Measurements from ENCODE around the gene NCK1.

NCK1 gene

DNA sequence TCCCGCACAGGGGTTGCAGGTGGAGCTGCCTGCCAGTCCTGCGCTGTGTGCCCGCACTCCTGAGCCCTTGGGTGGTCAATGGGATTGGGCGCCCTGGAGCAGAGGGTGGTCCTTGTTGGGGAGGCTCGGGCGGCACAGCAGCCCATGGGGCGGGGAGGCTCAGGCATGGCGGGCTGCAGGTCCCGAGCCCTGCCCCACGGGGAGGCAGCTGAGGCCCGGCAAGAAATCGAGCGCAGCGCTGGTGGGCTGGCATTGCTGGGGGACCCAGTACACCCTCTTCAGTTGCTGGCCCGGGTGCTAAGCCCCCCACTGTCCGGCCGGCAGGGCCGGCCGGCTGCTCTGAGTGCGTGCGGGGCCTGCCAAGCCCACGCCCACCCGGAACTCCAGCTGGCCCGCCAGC is 27.9 kb downstream of the NCK1 start:
- TF ChIP-seq ZFP30 (CRISPR knock-in tag; IDR thresholded peaks at IDR 0.05) (no peak), ESRRG (CRISPR knock-in tag; IDR thresholded peaks at IDR 0.05) (no peak), ZNF8 (CRISPR knock-in tag; IDR thresholded peaks at IDR 0.05) (no peak), BACH2 (CRISPR knock-in tag; IDR thresholded peaks at IDR 0.05; ENCODE audit: borderline replicate concordance) (no peak), ZNF565 (CRISPR knock-in tag; conservative IDR thresholded peaks at IDR 0.05; ENCODE audit: low read depth) (no peak), CSDC2 (CRISPR knock-in tag; IDR thresholded peaks at IDR 0.05) (no peak), ARNTL (CRISPR knock-in tag; IDR thresholded peaks at IDR 0.05; ENCODE audit: borderline replicate concordance, low read depth) (no peak), PPARA (CRISPR knock-in tag; IDR thresholded peaks at IDR 0.05; ENCODE audit: borderline replicate concordance) (no peak), GLIS3 (CRISPR knock-in tag; IDR thresholded peaks at IDR 0.05) (no peak)
- TF ChIP-seq, protein P1, sequence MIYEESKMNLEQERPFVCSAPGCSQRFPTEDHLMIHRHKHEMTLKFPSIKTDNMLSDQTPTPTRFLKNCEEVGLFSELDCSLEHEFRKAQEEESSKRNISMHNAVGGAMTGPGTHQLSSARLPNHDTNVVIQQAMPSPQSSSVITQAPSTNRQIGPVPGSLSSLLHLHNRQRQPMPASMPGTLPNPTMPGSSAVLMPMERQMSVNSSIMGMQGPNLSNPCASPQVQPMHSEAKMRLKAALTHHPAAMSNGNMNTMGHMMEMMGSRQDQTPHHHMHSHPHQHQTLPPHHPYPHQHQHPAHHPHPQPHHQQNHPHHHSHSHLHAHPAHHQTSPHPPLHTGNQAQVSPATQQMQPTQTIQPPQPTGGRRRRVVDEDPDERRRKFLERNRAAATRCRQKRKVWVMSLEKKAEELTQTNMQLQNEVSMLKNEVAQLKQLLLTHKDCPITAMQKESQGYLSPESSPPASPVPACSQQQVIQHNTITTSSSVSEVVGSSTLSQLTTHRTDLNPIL (CRISPR knock-in tag; IDR thresholded peaks at IDR 0.05; ENCODE audit: low read depth): no peak
- no peak for ATAC-seq

DNA sequence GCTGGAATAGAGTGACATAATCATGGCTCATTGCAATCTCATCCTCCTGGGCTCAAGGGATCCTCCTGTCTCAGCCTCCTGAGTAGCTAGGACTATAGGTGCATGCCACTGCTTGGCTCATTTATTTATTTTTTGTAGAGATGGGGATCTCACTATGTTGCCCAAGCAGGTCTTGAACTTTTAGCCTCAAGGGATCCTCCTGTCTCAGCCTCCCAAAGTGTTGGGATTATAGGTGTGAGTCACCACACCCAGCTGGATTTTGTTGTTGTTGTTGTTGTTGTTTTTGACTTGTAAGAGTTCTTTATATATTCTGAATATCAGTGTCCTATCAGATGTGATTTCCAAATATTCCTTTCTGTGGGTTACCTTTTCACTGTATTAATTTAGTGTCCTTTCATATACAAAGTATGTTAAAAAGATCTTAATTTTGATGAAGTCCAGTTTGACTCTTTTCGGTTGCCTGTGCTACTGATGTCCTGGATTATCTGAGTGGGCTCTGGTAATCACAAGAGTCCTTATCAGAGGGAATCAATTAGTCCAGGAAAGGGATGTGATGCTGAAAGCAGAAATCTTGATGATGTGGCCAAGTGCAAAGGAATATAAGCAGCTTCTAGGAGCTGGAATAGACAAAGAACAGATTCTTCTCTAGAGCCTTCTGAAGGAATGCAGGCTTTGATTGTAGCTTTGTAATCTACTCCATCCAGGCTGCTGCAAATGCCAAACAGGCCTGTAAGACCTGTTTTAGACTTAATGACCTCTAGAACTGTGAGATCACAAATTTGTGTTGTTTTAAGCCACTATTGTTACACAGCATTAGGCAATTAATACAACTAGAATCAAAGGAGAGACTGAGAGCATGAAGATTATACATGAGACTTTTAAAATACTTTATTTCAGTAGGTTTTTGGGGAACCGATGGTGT is 30.2 kb downstream of the NCK1 start:
- TF ChIP-seq ZFP3 (CRISPR knock-in tag; IDR thresholded peaks at IDR 0.05) (no peak), ZFP30 (CRISPR knock-in tag; IDR thresholded peaks at IDR 0.05) (no peak), RARB (CRISPR knock-in tag; IDR thresholded peaks at IDR 0.05) (no peak), OSR1 (CRISPR knock-in tag; IDR thresholded peaks at IDR 0.05) (no peak), ZNF8 (CRISPR knock-in tag; IDR thresholded peaks at IDR 0.05) (no peak), ARNTL (CRISPR knock-in tag; IDR thresholded peaks at IDR 0.05; ENCODE audit: borderline replicate concordance, low read depth) (no peak), ISL1 (CRISPR knock-in tag; IDR thresholded peaks at IDR 0.05) (no peak), BACH2 (CRISPR knock-in tag; IDR thresholded peaks at IDR 0.05; ENCODE audit: borderline replicate concordance) (no peak), CSDC2 (CRISPR knock-in tag; IDR thresholded peaks at IDR 0.05) (no peak), PPARA (CRISPR knock-in tag; IDR thresholded peaks at IDR 0.05; ENCODE audit: borderline replicate concordance) (no peak), GLIS3 (CRISPR knock-in tag; IDR thresholded peaks at IDR 0.05) (no peak), SNAI2 (CRISPR knock-in tag; IDR thresholded peaks at IDR 0.05) (no peak), TOX (CRISPR knock-in tag; IDR thresholded peaks at IDR 0.05; ENCODE audit: borderline replicate concordance) (no peak), TCF4 (CRISPR knock-in tag; IDR thresholded peaks at IDR 0.05; ENCODE audit: borderline replicate concordance) (no peak), ZC3H10 (CRISPR knock-in tag; IDR thresholded peaks at IDR 0.05) (no peak)
- TF ChIP-seq, protein P1 (CRISPR knock-in tag; IDR thresholded peaks at IDR 0.05; ENCODE audit: low read depth): no peak
- TF ChIP-seq, protein P2, sequence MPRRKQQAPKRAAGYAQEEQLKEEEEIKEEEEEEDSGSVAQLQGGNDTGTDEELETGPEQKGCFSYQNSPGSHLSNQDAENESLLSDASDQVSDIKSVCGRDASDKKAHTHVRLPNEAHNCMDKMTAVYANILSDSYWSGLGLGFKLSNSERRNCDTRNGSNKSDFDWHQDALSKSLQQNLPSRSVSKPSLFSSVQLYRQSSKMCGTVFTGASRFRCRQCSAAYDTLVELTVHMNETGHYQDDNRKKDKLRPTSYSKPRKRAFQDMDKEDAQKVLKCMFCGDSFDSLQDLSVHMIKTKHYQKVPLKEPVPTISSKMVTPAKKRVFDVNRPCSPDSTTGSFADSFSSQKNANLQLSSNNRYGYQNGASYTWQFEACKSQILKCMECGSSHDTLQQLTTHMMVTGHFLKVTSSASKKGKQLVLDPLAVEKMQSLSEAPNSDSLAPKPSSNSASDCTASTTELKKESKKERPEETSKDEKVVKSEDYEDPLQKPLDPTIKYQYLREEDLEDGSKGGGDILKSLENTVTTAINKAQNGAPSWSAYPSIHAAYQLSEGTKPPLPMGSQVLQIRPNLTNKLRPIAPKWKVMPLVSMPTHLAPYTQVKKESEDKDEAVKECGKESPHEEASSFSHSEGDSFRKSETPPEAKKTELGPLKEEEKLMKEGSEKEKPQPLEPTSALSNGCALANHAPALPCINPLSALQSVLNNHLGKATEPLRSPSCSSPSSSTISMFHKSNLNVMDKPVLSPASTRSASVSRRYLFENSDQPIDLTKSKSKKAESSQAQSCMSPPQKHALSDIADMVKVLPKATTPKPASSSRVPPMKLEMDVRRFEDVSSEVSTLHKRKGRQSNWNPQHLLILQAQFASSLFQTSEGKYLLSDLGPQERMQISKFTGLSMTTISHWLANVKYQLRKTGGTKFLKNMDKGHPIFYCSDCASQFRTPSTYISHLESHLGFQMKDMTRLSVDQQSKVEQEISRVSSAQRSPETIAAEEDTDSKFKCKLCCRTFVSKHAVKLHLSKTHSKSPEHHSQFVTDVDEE (CRISPR knock-in tag; IDR thresholded peaks at IDR 0.05): no peak
- no peak for ATAC-seq

DNA sequence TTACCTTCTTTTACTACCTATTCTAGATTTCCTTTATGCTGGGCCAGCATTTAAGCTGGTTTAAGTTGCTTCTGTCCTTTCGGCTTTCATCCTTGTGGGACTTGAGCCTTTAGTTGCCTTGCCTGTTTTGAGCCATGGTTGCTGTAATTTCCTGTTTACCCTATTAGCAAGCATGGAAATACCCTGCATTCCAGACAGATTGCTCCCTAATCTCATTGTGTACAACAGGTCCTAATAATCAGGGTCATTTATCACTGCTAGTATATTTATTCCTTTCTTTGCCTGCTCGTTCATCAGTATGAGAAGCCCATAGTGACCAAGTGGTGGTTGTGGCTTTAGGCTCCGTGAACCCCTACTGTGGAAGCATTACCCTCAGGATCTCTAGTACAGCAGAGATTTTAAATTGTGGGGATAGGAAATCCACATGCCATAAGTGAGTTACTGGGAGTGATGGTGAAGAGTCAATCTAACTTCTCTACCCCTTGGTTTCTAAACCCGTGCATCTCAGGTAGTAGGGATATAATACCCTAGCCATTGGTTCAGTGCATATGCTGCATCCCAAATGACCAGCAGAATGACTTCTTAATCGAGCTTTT is 31.9 kb downstream of the NCK1 start:
- peak; percentile 71 for ATAC-seq
- TF ChIP-seq, protein P2 (CRISPR knock-in tag; IDR thresholded peaks at IDR 0.05): no peak
- TF ChIP-seq BACH2 (CRISPR knock-in tag; IDR thresholded peaks at IDR 0.05; ENCODE audit: borderline replicate concordance) (no peak), ISL1 (CRISPR knock-in tag; IDR thresholded peaks at IDR 0.05) (no peak), OSR1 (CRISPR knock-in tag; IDR thresholded peaks at IDR 0.05) (no peak), CSDC2 (CRISPR knock-in tag; IDR thresholded peaks at IDR 0.05) (no peak), GLIS3 (CRISPR knock-in tag; IDR thresholded peaks at IDR 0.05) (no peak), ZNF8 (CRISPR knock-in tag; IDR thresholded peaks at IDR 0.05) (no peak), ZC3H10 (CRISPR knock-in tag; IDR thresholded peaks at IDR 0.05) (no peak), ZNF70 (CRISPR knock-in tag; IDR thresholded peaks at IDR 0.05) (no peak)
- TF ChIP-seq, protein P3, sequence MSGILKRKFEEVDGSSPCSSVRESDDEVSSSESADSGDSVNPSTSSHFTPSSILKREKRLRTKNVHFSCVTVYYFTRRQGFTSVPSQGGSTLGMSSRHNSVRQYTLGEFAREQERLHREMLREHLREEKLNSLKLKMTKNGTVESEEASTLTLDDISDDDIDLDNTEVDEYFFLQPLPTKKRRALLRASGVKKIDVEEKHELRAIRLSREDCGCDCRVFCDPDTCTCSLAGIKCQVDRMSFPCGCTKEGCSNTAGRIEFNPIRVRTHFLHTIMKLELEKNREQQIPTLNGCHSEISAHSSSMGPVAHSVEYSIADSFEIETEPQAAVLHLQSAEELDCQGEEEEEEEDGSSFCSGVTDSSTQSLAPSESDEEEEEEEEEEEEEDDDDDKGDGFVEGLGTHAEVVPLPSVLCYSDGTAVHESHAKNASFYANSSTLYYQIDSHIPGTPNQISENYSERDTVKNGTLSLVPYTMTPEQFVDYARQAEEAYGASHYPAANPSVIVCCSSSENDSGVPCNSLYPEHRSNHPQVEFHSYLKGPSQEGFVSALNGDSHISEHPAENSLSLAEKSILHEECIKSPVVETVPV (CRISPR knock-in tag; IDR thresholded peaks at IDR 0.05): no peak
- TF ChIP-seq, protein P4, sequence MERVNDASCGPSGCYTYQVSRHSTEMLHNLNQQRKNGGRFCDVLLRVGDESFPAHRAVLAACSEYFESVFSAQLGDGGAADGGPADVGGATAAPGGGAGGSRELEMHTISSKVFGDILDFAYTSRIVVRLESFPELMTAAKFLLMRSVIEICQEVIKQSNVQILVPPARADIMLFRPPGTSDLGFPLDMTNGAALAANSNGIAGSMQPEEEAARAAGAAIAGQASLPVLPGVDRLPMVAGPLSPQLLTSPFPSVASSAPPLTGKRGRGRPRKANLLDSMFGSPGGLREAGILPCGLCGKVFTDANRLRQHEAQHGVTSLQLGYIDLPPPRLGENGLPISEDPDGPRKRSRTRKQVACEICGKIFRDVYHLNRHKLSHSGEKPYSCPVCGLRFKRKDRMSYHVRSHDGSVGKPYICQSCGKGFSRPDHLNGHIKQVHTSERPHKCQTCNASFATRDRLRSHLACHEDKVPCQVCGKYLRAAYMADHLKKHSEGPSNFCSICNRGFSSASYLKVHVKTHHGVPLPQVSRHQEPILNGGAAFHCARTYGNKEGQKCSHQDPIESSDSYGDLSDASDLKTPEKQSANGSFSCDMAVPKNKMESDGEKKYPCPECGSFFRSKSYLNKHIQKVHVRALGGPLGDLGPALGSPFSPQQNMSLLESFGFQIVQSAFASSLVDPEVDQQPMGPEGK (CRISPR knock-in tag; IDR thresholded peaks at IDR 0.05; ENCODE audit: borderline replicate concordance): no peak
- TF ChIP-seq, protein P1 (CRISPR knock-in tag; IDR thresholded peaks at IDR 0.05; ENCODE audit: low read depth): no peak
